ENCODE measurements around the gene JUP. TPM values are rescaled to one million over a fixed set of nuclear protein-coding genes. Genes with fewer than 3 reads are reported as not detected.

Gene JUP
- total RNA-seq, 1 experiment from 2014 or later: 705 TPM

DNA sequence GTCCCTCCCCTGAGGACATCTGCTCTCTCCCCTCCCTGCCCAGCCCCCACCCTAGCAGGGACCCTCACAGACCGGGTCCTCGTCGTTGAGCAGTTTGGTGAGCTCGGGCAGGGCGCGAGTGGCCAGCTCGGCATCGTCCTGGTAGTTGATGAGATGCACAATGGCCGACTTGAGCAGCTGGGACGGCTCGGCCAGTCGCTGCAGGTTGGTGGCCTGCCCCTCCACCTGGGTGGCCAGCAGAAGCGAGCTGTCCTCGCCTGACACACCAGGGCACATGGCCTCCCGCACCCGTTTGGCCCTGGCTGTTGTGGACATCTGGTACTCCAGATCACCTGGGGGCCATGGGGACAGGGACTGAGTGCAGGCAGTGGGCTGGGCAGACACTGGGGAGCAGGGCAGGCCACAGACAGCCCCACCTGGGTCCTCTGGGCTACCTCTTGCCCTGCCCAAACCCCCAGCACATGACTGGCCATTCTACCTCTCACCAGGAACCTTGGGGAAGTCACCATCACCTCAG lies 17.1 kb downstream of the JUP start:
- BruUV-seq (replicated peaks): no TSS peak
- CTCF ChIA-PET: interaction anchor here (0.6 to 1.4 kb wide), 4 partner anchors 9 to 212 kb away, joined by 3 to 4 read pairs (median 3); no protein-coding TSS in a partner anchor
- Mint-ChIP-seq H3K27me3 (ENCODE audit: unreplicated experiment) (no peaks in the 10 kb centered on the region), H3K27ac (ENCODE audit: unreplicated experiment) (peak overlapping the region; percentile 87), H3K36me3 (ENCODE audit: insufficient read depth, unreplicated experiment) (peaks cover 100% of the 10 kb centered on the region), H3K4me1 (ENCODE audit: low read depth, unreplicated experiment) (peaks cover 42% of the 10 kb centered on the region), H3K9me3 (ENCODE audit: low read depth, unreplicated experiment) (no peaks in the 10 kb centered on the region), H3K4me3 (ENCODE audit: low read depth, unreplicated experiment) (no peak overlapping the region)
- DNase-seq: no peak
- intact Hi-C loops (cut with micrococcal nuclease; ENCODE audit: unreplicated experiment): no loop called here
- TF ChIP-seq, protein P1, sequence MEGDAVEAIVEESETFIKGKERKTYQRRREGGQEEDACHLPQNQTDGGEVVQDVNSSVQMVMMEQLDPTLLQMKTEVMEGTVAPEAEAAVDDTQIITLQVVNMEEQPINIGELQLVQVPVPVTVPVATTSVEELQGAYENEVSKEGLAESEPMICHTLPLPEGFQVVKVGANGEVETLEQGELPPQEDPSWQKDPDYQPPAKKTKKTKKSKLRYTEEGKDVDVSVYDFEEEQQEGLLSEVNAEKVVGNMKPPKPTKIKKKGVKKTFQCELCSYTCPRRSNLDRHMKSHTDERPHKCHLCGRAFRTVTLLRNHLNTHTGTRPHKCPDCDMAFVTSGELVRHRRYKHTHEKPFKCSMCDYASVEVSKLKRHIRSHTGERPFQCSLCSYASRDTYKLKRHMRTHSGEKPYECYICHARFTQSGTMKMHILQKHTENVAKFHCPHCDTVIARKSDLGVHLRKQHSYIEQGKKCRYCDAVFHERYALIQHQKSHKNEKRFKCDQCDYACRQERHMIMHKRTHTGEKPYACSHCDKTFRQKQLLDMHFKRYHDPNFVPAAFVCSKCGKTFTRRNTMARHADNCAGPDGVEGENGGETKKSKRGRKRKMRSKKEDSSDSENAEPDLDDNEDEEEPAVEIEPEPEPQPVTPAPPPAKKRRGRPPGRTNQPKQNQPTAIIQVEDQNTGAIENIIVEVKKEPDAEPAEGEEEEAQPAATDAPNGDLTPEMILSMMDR (IDR thresholded peaks at IDR 0.05; ENCODE audit: unreplicated experiment): no peak

- Mint-ChIP-seq H3K4me1 (ENCODE audit: low read depth, unreplicated experiment) (peaks cover 36% of the 10 kb centered on the region), H3K27ac (ENCODE audit: unreplicated experiment) (peak overlapping the region; percentile 42), H3K9me3 (ENCODE audit: low read depth, unreplicated experiment) (no peaks in the 10 kb centered on the region), H3K36me3 (ENCODE audit: insufficient read depth, unreplicated experiment) (peaks cover 100% of the 10 kb centered on the region), H3K4me3 (ENCODE audit: low read depth, unreplicated experiment) (no peak overlapping the region), H3K27me3 (ENCODE audit: unreplicated experiment) (no peaks in the 10 kb centered on the region)
- intact Hi-C loops (cut with micrococcal nuclease; ENCODE audit: unreplicated experiment): no loop called here
- no peak for DNase-seq
- CTCF ChIA-PET: interaction anchor here (1.1 to 1.6 kb wide), 2 partner anchors 17 to 33 kb away, joined by 3 to 12 read pairs; partner anchors contain the start of gene JUP
- BruUV-seq (replicated peaks): no TSS peak
- TF ChIP-seq, protein P1 (IDR thresholded peaks at IDR 0.05; ENCODE audit: unreplicated experiment): no peak
These were observed 17.7 kb downstream of the JUP start for GRCh38 chr17:41768682-41769288.

DNA sequence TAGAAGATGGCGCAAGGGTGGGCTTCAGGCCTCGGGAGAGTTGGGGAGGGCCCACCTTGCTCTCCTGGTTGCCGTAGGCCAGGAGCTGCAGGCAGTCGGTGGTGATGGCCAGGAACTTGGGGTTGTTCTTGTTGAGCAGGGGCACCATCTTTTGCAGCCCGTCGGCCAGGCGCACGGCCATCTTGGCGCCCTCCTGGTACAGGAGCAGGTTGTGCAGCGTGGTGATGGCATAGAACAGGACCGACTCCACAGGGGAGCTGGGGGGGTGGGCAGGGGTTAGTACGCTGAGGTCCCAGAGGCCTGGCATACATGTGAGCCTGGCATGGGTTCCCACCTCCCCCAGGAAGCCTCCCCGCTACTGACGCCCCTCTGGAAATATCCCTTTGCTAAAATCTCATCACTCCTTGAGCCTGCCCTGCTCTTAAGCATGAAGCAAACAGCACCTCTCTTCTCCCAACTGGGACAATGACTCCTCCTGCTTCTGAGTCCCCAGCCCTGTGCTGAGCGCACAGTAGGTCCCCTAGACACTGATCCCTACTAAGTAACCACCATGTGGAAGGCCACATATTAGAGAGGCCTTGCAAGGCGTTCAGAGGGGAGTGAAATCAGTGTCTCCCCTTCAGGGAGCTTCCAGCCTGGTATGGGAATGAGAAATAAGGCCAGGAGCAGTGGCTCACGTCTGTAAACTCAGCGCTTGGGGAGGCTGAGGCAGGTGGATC lies 19.0 kb downstream of the JUP start:
- peaks cover 100% of the 10 kb centered on the region for H3K36me3 Mint-ChIP-seq (ENCODE audit: insufficient read depth, unreplicated experiment)
- no peaks in the 10 kb centered on the region for H3K9me3 Mint-ChIP-seq (ENCODE audit: low read depth, unreplicated experiment)
- CTCF ChIA-PET: interaction anchor here (1.6 kb wide), 1 partner anchor 19 kb away, joined by 12 read pairs; the partner anchor contains the start of gene JUP
- H3K4me1 Mint-ChIP-seq (ENCODE audit: low read depth, unreplicated experiment): peaks cover 23% of the 10 kb centered on the region
- DNase-seq: no peak
- intact Hi-C loops (cut with micrococcal nuclease; ENCODE audit: unreplicated experiment): no loop called here
- no TSS peak for BruUV-seq (replicated peaks)
- TF ChIP-seq, protein P1 (IDR thresholded peaks at IDR 0.05; ENCODE audit: unreplicated experiment): no peak
- peak overlapping the region; percentile 72 for H3K27ac Mint-ChIP-seq (ENCODE audit: unreplicated experiment)
- H3K4me3 Mint-ChIP-seq (ENCODE audit: low read depth, unreplicated experiment): no peak overlapping the region
- H3K27me3 Mint-ChIP-seq (ENCODE audit: unreplicated experiment): no peaks in the 10 kb centered on the region

DNA sequence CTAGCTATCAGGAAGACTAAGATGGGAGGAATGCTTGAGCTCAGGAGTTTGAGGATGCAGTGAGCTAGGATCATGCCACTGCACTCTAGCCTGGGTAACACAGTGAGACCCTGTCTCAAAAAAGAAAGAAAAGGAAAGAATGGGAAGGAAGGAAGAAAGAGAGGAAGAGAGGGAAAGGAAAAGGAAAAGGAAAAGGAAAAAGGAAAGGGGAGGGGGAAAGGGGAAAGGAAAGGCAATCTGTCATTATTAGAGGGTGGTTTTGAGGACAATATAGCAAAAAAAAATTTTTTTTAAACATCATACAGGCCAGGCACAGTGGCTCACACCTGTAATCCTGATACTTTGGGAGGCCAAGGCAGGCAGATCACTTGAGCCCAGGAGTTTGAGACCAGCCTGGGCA lies 20.4 kb downstream of the JUP start:
- Mint-ChIP-seq H3K9me3 (ENCODE audit: low read depth, unreplicated experiment) (no peaks in the 10 kb centered on the region), H3K27ac (ENCODE audit: unreplicated experiment) (no peak overlapping the region), H3K4me3 (ENCODE audit: low read depth, unreplicated experiment) (no peak overlapping the region), H3K27me3 (ENCODE audit: unreplicated experiment) (no peaks in the 10 kb centered on the region), H3K36me3 (ENCODE audit: insufficient read depth, unreplicated experiment) (peaks cover 100% of the 10 kb centered on the region), H3K4me1 (ENCODE audit: low read depth, unreplicated experiment) (peaks cover 9% of the 10 kb centered on the region)
- CTCF ChIA-PET: interaction anchor here (0.7 kb wide), 4 partner anchors 18 to 878 kb away, joined by 3 to 5 read pairs (median 4); no protein-coding TSS in a partner anchor
- TF ChIP-seq, protein P1 (IDR thresholded peaks at IDR 0.05; ENCODE audit: unreplicated experiment): no peak
- DNase-seq: no peak
- BruUV-seq (replicated peaks): no TSS peak
- intact Hi-C loops (cut with micrococcal nuclease; ENCODE audit: unreplicated experiment): no loop called here
